GM10847 (cell line): ENCODE data around the gene C13orf46.

Experiments used
- POLR2A ChIP-seq: IDR thresholded peaks from 2 replicates; pipeline ENCODE4 v1.6.1; 2011; ENCODE audit not compliant: insufficient read length; ENCODE audit errors: extremely low read depth

Gene C13orf46

DNA sequence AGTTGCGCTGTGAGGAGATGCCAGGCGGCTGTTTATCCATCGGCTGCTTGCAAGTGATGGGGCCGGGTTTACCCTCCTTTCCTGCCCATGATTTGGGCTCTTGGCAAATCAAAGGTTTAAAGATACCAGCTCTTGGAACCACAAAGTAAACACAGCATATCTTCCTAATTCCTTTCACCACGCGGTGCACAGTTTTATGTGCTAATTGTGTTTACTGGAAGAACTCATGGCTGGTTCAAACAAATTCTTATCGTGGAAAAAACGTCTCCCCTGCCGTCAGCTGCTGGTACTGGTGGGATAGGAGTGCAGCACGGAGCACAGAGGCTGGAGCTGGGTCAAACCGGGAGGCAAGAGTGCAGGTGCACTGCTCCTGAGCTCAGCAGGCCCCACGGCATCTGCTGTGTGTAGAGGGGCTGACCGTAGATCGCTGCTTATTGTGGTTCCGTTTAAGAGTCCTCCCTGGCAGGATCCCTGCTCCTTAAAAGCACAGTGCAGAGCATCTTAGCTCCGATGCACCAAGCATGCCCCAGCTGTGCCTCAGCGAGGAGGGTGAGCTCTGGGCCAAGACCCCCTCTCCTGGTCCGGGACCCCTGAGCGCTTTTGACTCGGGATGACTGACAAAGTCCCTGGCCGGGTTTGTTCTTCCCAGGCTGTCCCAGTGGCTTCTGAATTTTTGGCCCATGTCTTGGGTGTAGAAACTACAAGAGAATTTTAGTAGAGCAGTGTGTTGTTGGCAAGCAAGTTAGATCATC is 58.7 kb downstream of the C13orf46 start:
- no peak for TF ChIP-seq POLR2A

DNA sequence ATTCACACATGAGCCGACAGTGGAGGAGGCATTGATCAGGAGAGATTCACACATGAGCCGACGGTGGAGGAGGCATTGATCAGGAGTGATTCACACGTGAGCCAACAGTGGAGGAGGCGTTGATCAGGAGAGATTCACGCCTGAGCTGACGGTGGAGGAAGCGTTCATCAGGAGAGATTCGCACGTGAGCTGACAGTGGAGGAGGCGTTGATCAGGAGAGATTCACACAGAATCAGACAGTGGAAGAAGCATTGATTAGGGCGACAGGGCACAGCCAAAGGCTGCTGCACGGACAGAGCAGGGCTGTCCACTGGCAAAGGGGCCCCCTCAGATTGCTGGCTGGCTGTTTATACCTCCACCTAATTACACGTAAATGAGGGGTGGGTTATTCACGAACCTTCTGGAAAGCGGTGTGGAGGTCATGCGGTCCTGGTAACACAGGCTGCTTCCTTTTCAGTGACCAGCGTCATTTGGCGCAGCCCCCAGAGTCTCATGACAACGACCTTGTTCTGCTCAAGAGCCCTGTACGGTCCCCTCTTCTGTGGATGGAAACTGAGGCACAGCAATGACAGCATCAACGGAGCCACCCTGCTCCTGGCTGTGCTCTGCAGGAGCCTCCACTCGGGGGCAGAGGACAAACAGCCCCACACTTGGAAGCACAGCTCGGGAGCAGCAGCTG is 59.4 kb downstream of the C13orf46 start:
- TF ChIP-seq POLR2A: no peak

DNA sequence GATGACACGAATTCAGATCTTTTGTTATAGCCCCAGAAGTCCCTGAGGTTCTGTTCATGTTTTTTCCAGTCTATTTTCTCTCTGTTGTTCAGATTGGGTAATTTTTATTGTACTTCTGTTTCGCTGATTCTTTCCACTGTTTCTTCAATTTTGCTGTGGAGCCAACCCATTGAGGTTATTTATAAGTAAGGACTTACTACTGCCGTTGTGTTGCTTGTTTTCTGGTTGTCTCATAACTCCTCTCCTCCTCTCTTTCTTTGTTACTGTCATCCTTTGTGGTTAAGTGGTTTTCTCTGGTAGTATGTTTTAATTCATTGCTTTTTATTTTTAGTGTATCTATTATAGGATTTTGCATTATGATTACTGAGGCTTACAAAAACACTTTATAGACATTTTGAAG is 61.3 kb downstream of the C13orf46 start:
- TF ChIP-seq POLR2A: no peak

DNA sequence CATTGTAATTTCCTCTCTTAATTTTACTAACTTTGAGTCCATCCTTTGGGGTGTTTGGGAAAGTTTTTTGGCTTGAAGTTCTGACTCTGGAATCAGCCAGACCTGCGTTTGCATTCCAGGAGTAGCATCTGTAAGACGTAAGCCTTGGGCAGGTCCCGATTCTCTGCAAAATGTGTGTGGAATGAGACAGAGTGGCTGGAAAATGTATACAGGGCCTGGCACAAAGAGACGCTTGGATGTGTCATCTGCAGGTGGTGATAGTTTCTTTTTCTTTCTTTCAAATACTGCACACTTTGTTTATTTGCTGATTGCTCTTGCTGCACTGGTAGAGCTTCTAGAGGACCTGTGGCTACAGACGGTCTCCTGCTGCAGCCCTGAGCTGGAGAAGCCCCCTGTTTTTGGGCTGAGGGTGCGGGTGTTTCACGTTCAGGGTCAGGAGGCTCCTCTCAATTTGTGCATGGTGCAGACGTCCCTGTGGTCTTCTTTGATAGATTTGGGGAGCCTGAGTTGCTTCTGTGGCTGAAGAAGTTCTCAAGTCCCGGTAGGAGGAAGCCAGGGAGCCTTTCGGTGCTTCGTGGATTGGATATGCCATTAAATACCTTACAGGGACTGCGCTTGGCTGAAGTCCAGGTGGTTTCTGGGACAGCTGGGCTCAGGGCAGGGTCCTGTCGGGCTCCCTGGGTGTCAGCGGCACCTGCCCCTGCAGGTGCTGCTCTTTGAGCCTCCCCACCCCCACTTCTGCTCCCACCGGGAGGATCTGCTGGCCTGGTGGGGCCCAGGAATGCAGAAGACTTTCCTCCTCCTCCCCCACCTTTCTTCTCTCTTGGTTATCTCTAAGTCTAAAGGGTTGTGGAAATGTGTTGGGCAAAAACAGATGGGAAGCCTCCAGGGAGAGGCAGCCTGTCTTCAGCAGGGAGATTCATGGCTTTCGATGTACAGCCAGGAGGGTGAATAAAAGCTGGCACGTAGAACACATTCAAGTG is 66.0 kb downstream of the C13orf46 start:
- TF ChIP-seq POLR2A: no peak

DNA sequence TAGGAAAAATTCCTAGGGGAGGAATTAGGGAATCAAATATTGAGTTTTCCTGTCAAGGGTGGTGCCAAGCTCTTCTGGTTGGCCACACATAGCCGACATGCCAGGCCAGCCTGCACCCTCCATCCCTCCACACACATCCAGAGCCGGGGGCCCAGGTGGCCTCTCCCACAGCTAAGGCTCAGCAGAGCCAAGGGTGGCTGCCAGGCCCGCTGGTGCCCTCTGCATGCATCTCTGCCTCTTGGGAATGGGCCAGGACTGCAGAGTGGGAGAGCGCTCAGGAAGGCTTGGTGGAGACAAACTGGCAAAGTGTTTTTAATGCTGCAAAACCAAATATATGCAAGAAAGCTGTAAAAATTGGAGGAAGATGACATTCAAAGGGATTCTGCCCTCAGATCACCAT is 67.3 kb downstream of the C13orf46 start:
- no peak for TF ChIP-seq POLR2A

DNA sequence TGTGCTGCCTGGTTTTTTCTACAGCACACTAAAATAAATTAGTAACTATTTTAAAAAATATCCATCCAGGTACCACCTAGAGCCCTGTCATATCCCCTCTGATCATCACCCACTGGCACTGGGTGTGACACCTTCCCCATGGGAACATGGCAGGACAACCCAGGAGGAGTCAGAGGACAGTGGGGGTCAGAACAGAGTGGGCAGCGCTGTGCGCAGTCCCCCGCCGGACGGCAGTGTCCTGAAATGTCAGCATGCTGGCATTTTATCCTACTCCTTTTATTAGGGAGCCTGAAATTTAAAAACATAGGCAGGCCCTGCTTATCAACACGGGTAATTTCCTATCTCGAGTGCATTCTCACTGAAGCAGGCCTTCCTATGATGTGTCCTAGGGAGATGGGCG is 67.9 kb downstream of the C13orf46 start:
- TF ChIP-seq POLR2A: no peak

DNA sequence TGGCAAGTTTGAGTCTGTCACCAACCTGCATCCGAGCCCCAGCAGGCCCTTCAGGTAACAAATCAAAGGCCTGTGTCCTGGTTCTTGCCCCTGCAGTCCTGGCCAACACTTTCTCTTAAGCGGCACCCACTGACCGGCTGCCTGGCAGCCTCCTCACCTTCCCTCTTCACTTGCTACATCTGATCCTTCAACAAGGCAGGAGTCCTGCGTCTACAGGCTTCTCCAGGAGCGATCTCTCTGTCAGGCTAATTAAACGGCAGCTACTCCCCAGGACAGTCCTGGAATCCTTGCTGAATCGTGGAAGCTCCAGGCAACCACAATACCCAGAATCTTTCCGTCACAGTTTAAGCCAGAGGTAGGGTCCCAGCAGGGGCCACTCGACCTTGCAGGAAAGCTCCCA is 68.9 kb downstream of the C13orf46 start:
- TF ChIP-seq POLR2A: no peak

DNA sequence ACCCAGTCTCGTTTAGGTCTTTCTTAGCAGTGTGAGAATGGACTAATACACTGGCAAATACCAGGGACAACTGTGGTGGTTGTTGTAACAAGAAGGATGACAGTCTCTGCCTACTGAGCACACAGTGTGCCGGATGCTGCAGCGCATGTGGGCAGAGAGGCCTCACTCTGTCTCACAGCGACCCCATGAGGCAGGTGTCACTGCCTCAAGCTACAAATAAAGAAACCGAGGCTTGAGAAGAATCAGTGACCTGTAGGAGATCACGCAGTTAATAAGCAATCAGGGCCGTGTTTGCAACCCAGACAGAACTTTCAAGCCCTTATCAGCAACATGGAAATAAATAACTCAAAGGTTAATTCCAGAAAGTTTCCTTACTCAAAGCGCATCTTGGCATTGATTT is 69.5 kb downstream of the C13orf46 start:
- no peak for TF ChIP-seq POLR2A

DNA sequence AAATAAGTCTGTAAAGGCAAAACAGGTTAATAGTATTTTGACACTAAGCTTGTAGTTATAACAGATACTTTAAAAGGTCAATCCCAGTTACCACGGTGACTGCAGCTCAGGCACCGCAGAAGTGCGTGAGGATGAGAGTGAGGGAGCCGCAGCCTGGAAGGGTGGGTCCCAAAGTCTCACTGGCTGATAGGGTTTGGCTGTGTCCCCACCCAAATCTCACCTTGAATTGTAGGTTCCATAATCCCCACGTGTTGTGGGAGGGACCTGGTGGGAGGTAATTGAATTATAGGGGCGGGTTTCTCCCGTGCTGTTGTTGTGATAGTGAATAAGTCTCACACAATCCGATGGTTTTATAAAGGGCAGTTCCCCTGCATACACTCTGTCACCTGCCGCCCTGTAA is 70.0 kb downstream of the C13orf46 start:
- no peak for TF ChIP-seq POLR2A
